OCI-LY1 (cell line): ENCODE measurements around the gene WDR59.

ENCODE experiments used
- CTCF ChIP-seq: fragments of 200-600 bp; sonication (generic), shearing (Covaris generic); IDR thresholded peaks from 2 replicates; pipeline ENCODE4 v1.5.1; 2017; ENCODE audit warnings: mild to moderate bottlenecking, antibody characterized with exemption, low read length, moderate library complexity, mixed read lengths
- EZH2 ChIP-seq: fragments of 200-600 bp; sonication (generic), shearing (Covaris generic); IDR thresholded peaks from 2 replicates; pipeline ENCODE4 v1.8.0; 2017; ENCODE audit warnings: borderline replicate concordance, mixed run types, mild to moderate bottlenecking, antibody characterized with exemption, low read length, moderate library complexity, mixed read lengths

GRCh38 chr16:74893541-74893940 is 91.4 kb downstream of the WDR59 start:
- TF ChIP-seq CTCF (no peak), EZH2 (no peak)
